Sigmoid colon (tissue), 7 donors: Measurements from ENCODE around the gene DAB2IP. TPM values are rescaled to one million over a fixed set of nuclear protein-coding genes. Genes with fewer than 3 reads are reported as not detected.

Source experiments
- DNase-seq: peaks from one replicate; pipeline ENCODE4 v3.0.0-alpha.2; 2019
- H3K27ac ChIP-seq, 4 donors: fragments of 200-600 bp; sonication (generic); one replicate each; pipeline ENCODE4 v1.5.1; 2016 to 2019; ENCODE audit warnings: mild to moderate bottlenecking in 1 of 4
- H3K27me3 ChIP-seq, 3 donors: fragments of 200-600 bp; sonication (generic); one replicate each; pipeline ENCODE4 v1.5.1; 2019; ENCODE audit warnings: mild to moderate bottlenecking in 1 of 3
- H3K36me3 ChIP-seq, 4 donors: fragments of 200-600 bp; sonication (generic); one replicate each; pipeline ENCODE4 v1.5.1; 2016 to 2019
- H3K4me1 ChIP-seq, 4 donors: fragments of 200-600 bp; sonication (generic); one replicate each; pipeline ENCODE4 v1.5.1; 2017 to 2019
- H3K4me3 ChIP-seq, 4 donors: fragments of 200-600 bp; sonication (generic); one replicate each; pipeline ENCODE4 v1.5.1; 2017 to 2019; ENCODE audit warnings: mild to moderate bottlenecking in 2 of 4, moderate library complexity in 1 of 4
- H3K9me3 ChIP-seq, 4 donors: fragments of 200-600 bp in 3 of 4; sonication (generic) in 3 of 4; one replicate each; pipeline versions ENCODE4 v1.5.1 to v1.6.1; 2013 to 2019
- CTCF ChIP-seq, 4 experiments: fragments of 450-650 bp in 3 of 4; fragments of 200-600 bp in 1 of 4; IDR thresholded peaks; one replicate each; pipeline ENCODE4 v1.5.1; 2016 to 2019; ENCODE audit warnings: antibody characterized with exemption in 4 of 4, mild to moderate bottlenecking in 3 of 4, moderate library complexity in 2 of 4
- EP300 ChIP-seq, 4 donors: sonication (generic); formaldehyde crosslinking; IDR thresholded peaks; one replicate each; pipeline ENCODE4 v1.6.1; 2017; ENCODE audit warnings: antibody characterized with exemption in 4 of 4
- POLR2A ChIP-seq, 2 donors: fragments of 450-650 bp; IDR thresholded peaks; one replicate each; pipeline ENCODE4 v1.6.1; 2016; ENCODE audit warnings: antibody characterized with exemption in 2 of 2, mild to moderate bottlenecking in 2 of 2, moderate library complexity in 2 of 2
- POLR2AphosphoS5 ChIP-seq, 4 donors: sonication (generic); formaldehyde crosslinking; IDR thresholded peaks; one replicate each; pipeline ENCODE4 v1.6.1; 2017; ENCODE audit warnings: antibody characterized with exemption in 4 of 4
- WGBS, 2 donors: extraction: QIAGEN DNeasy Blood & Tissue Kit; methylation state at CpG; one replicate each; pipeline ENCODE4 v1.1.7; 2013; 5-methylcytosine and 5-hydroxymethylcytosine counted together
- intact Hi-C: fragments of 100-400 bp; cut with DNase I; formaldehyde crosslinking; loops from one replicate; pipeline ENCODE4 v1.15.1; 2023
- polyA plus RNA-seq, 3 donors: library from polyadenylated mRNA; stranded (reverse); fragments of 200-250 nt; gene quantifications; one replicate each; pipeline ENCODE4 v1.2.3, GENCODE V29; 2013
- total RNA-seq, 4 donors: library from RNA; depleted of rRNA; stranded (reverse); fragments of >200 nt; gene quantifications; one replicate each; pipeline ENCODE4 v1.1.0, GENCODE V29; 2016
- donor health status: healthy with polysubstance abuse.
- donor health status: Bipolar disorder and iron deficiency.
- donor health status: healthy.

Gene DAB2IP
- total and polyA plus RNA-seq, 7 donors = 20.1 to 52.4 (median 34.7) TPM

GRCh38 chr9:121678501-121679022 is 27.1 kb downstream of the DAB2IP start:
- TF ChIP-seq POLR2A (IDR thresholded peaks at IDR 0.05) (no peak), POLR2AphosphoS5 (IDR thresholded peaks at IDR 0.05) (no peak), CTCF (IDR thresholded peaks at IDR 0.05) (no peak), EP300 (IDR thresholded peaks at IDR 0.05) (no peak)
- intact Hi-C loops = no loop called here
- Histone ChIP-seq H3K9me3 (no peaks in the 10 kb centered on the region), H3K27ac (no peak overlapping the region), H3K4me1 (peaks cover 0 to 38% (median 32%) of the 10 kb centered on the region in 4 donors), H3K27me3 (no peaks in the 10 kb centered on the region), H3K36me3 (peaks cover 6 to 44% (median 10%) of the 10 kb centered on the region in 4 donors), H3K4me3 (no peak overlapping the region)
- WGBS, 2 donors = 95 to 96% methylated on average over 22 of the region's 22 CpGs
- DNase-seq = no peak

GRCh38 chr9:121679901-121680635 is 28.6 kb downstream of the DAB2IP start:
- no peak for TF ChIP-seq POLR2AphosphoS5 (IDR thresholded peaks at IDR 0.05)
- no peak for DNase-seq
- WGBS, 2 donors = 94 to 96% methylated on average over 7 of the region's 7 CpGs
- H3K27me3 ChIP-seq = no peaks in the 10 kb centered on the region
- H3K27ac ChIP-seq = no peak overlapping the region
- intact Hi-C loops = loop anchor here (5.0 to 10.0 kb wide), 2 partner anchors 38 to 185 kb away; no protein-coding TSS in a partner anchor
- no peak overlapping the region for H3K4me3 ChIP-seq
- H3K9me3 ChIP-seq = no peaks in the 10 kb centered on the region
- H3K36me3 ChIP-seq = peaks cover 6 to 44% (median 10%) of the 10 kb centered on the region in 4 donors
- H3K4me1 ChIP-seq = peaks cover 0 to 25% (median 21%) of the 10 kb centered on the region in 4 donors

GRCh38 chr9:121681404-121681803 is 30.0 kb downstream of the DAB2IP start:
- intact Hi-C loops = loop anchor here (5.0 to 10.0 kb wide), 2 partner anchors 39 to 183 kb away; no protein-coding TSS in a partner anchor
- no peak for DNase-seq
- no peaks in the 10 kb centered on the region for H3K9me3 ChIP-seq
- WGBS, 2 donors = 93% methylated on average over 7 of the region's 7 CpGs
- TF ChIP-seq EP300 (IDR thresholded peaks at IDR 0.05) = no peak
- H3K27me3 ChIP-seq = no peaks in the 10 kb centered on the region
- H3K36me3 ChIP-seq = peaks cover 6 to 44% (median 10%) of the 10 kb centered on the region in 4 donors
- H3K4me1 ChIP-seq = peaks cover 0 to 11% (median 8%) of the 10 kb centered on the region in 4 donors
- H3K27ac ChIP-seq = no peak overlapping the region
- no peak overlapping the region for H3K4me3 ChIP-seq

GRCh38 chr9:121682201-121682600 is 30.8 kb downstream of the DAB2IP start:
- intact Hi-C loops = loop anchor here (5.0 to 10.0 kb wide), 2 partner anchors 40 to 183 kb away; no protein-coding TSS in a partner anchor
- H3K27me3 ChIP-seq = no peaks in the 10 kb centered on the region
- DNase-seq = no peak
- no peak overlapping the region for H3K4me3 ChIP-seq
- peaks cover 0 to 10% (median 4%) of the 10 kb centered on the region in 4 donors for H3K4me1 ChIP-seq
- TF ChIP-seq POLR2A (IDR thresholded peaks at IDR 0.05) (no peak), EP300 (IDR thresholded peaks at IDR 0.05) (no peak), CTCF (IDR thresholded peaks at IDR 0.05) (no peak), POLR2AphosphoS5 (IDR thresholded peaks at IDR 0.05) (no peak)
- WGBS, 2 donors = 65 to 80% methylated on average over 6 of the region's 6 CpGs
- H3K9me3 ChIP-seq = no peaks in the 10 kb centered on the region
- H3K36me3 ChIP-seq = peaks cover 6 to 44% (median 10%) of the 10 kb centered on the region in 4 donors
- H3K27ac ChIP-seq = no peak overlapping the region

GRCh38 chr9:121682926-121683515 is 31.6 kb downstream of the DAB2IP start:
- intact Hi-C loops = loop anchor here (5.0 to 10.0 kb wide), 2 partner anchors 41 to 182 kb away; no protein-coding TSS in a partner anchor
- Histone ChIP-seq H3K9me3 (no peaks in the 10 kb centered on the region), H3K4me3 (no peak overlapping the region), H3K27ac (no peak overlapping the region), H3K36me3 (peaks cover 6 to 44% (median 10%) of the 10 kb centered on the region in 4 donors), H3K4me1 (peaks cover 0 to 9% (median 3%) of the 10 kb centered on the region in 4 donors), H3K27me3 (no peaks in the 10 kb centered on the region)
- DNase-seq = no peak
- TF ChIP-seq CTCF (IDR thresholded peaks at IDR 0.05) (no peak), POLR2AphosphoS5 (IDR thresholded peaks at IDR 0.05) (no peak), EP300 (IDR thresholded peaks at IDR 0.05) (no peak), POLR2A (IDR thresholded peaks at IDR 0.05) (no peak)
- 72 to 79% methylated on average over 5 of the region's 5 CpGs for WGBS, 2 donors
